Measurements from ENCODE around the gene FBXL7.

GRCh38 chr5:15704397-15704947 is 204.5 kb downstream of the FBXL7 start:
- TF ChIP-seq MYC (IDR thresholded peaks at IDR 0.05; ENCODE audit: low read depth, low read length) = no peak
- TF ChIP-seq CTCF (IDR thresholded peaks at IDR 0.05; ENCODE audit: low read depth, low read length) = no peak
- TF ChIP-seq POLR2A (IDR thresholded peaks at IDR 0.05; ENCODE audit: extremely low read depth, insufficient read length) = no peak
- no peak for TF ChIP-seq MAX (IDR thresholded peaks at IDR 0.05; ENCODE audit: low read depth, low read length)

Measured in NB4 (cell line).